Muscle layer of duodenum (tissue), 2 donors: ENCODE results near the gene CWH43.
A peak's percentile ranks its signal among the peaks of the same experiment; 100 is the strongest.

Source experiments
- H3K27ac ChIP-seq: one replicate; pipeline ENCODE4 v1.7.0; 2013; ENCODE audit warnings: mild to moderate bottlenecking, low read length
- H3K27me3 ChIP-seq: one replicate; pipeline ENCODE4 v1.7.0; 2013; ENCODE audit warnings: low read depth, mild to moderate bottlenecking, control low read depth, low read length
- H3K36me3 ChIP-seq, 2 donors: one replicate each; pipeline ENCODE4 v1.7.0; 2013; ENCODE audit warnings: low read length in 2 of 2, control low read depth in 1 of 2, mild to moderate bottlenecking in 1 of 2; ENCODE audit not compliant: insufficient read depth in 2 of 2, control insufficient read depth in 1 of 2
- H3K4me1 ChIP-seq, 2 donors: one replicate each; pipeline ENCODE4 v1.7.0; 2013; ENCODE audit warnings: low read length in 2 of 2, mild to moderate bottlenecking in 2 of 2, control low read depth in 1 of 2, moderate library complexity in 1 of 2; ENCODE audit not compliant: insufficient read depth in 2 of 2, control insufficient read depth in 1 of 2
- H3K4me3 ChIP-seq, 2 donors: one replicate each; pipeline ENCODE4 v1.7.0; 2013; ENCODE audit warnings: low read length in 2 of 2, low read depth in 1 of 2, mild to moderate bottlenecking in 1 of 2
- H3K9me3 ChIP-seq, 2 donors: one replicate each; pipeline ENCODE4 v1.7.0; 2013; ENCODE audit warnings: low read length in 2 of 2, control low read depth in 1 of 2, mild to moderate bottlenecking in 1 of 2; ENCODE audit not compliant: control insufficient read depth in 1 of 2
- donor health status: healthy.

CWH43 gene

DNA sequence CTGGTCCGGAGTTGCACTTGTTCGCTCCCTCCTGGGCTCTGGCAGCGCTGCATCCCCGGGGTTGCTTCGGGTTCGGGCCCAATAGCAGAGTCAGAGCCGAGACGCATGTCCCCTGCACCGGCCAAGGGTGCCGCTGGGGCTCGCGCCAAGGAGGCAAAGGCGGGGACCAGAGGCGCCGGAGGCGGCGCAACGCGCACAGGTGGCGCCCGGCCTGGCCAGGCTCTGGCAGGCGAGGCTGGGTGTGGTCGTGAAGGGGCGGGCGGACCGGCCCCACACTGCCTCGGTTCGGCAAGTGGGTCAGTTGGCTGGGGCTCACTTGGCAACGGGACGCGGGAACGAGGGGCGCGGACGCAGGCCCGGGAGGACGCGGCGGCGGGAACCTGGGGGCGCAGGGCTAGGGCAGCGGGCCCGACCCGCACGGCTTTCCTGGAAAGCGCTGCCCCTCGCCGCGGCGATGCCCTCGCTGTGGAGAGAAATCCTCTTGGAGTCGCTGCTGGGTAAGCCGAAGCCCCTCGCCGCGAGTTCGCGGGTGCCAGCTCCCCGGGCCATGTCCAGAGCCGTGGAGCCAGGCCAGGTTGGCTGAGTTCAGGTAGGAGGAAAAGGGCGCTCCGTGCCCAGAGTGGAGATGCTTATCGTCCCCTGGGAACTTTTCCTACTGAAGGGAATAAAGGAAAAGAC, at the start of gene CWH43:
TSS of gene CWH43 (plus strand) at position 300 of the 678 bp plus-strand sequence. CDS start at position 455, 155 bp downstream.
- Histone ChIP-seq H3K9me3 (no peaks in the 10 kb centered on the region), H3K27ac (no peak within 1 kb of the TSS), H3K36me3 (no peaks in the 10 kb centered on the region), H3K27me3 (peaks cover 17% of the 10 kb centered on the region), H3K4me3 (peak within 1 kb of the TSS in 1 of 2 donors; percentile 55), H3K4me1 (peaks cover 0 to 10% of the 10 kb centered on the region in 2 donors)

DNA sequence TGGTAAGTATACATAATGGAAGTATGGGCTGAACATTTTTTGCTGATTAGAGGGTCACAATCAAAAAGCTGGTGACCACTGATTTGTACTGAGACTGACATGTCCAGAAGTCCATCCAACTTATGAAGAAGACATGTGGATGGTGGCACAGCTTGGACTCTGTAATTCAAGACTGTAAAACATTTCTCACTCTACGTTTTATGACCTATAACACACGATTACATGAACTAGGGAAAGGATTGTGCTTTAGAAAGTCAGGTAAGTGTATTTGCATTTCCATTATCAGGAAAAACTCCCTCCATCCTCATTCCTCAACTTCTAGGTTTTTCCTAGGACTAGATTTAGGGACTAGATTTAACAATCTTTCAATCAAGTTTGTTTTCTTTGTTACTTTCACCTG, 49.0 kb upstream of the CWH43 start:
- Histone ChIP-seq H3K4me3 (no peak overlapping the region), H3K4me1 (no peaks in the 10 kb centered on the region), H3K36me3 (no peaks in the 10 kb centered on the region), H3K27me3 (no peaks in the 10 kb centered on the region), H3K9me3 (peaks cover 0 to 7% of the 10 kb centered on the region in 2 donors), H3K27ac (no peak overlapping the region)

DNA sequence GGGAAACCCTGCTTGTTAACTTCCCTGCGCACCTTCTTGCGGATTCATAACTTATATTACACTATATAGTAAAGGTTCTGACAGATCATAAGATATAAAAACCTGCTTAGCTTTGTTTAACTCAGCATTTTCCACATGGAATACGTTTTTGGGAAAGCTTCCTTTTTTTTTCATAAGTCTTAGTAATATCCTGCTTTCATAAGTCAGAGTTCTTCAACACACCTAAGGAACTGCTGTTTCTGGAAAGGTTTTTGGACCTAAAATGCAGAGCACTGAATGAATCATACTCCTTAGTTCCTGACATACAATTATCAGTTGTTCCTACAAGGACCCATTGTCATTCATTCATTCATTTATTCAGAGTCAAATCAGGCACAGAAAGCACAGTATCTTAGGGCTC, 47.2 kb upstream of the CWH43 start:
- Histone ChIP-seq H3K27me3 (no peaks in the 10 kb centered on the region), H3K4me1 (no peaks in the 10 kb centered on the region), H3K36me3 (no peaks in the 10 kb centered on the region), H3K9me3 (peaks cover 0 to 7% of the 10 kb centered on the region in 2 donors), H3K27ac (no peak overlapping the region), H3K4me3 (no peak overlapping the region)

DNA sequence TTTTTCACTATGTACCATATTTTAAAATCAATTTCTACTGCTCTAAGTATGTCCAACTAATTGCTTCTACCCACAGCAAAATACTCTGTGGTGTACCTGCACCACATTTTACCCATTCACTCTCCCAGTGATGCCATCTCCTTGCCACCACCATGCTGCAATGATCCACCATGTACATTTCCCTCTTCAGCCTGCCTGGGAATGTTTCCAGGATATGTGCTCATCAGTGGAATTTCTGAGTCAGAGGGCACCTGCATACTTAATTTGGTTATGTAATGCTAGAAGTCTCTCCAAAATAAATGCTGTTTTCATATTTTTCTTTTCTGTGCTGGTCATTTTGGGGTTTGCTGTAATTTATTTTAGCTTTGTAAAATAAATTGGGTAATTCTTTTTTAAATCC, 46.3 kb upstream of the CWH43 start:
- H3K27ac ChIP-seq, result no peak overlapping the region
- H3K36me3 ChIP-seq, result no peaks in the 10 kb centered on the region
- H3K4me3 ChIP-seq, result no peak overlapping the region
- no peaks in the 10 kb centered on the region for H3K27me3 ChIP-seq
- H3K9me3 ChIP-seq, result peaks cover 0 to 7% of the 10 kb centered on the region in 2 donors
- no peaks in the 10 kb centered on the region for H3K4me1 ChIP-seq

DNA sequence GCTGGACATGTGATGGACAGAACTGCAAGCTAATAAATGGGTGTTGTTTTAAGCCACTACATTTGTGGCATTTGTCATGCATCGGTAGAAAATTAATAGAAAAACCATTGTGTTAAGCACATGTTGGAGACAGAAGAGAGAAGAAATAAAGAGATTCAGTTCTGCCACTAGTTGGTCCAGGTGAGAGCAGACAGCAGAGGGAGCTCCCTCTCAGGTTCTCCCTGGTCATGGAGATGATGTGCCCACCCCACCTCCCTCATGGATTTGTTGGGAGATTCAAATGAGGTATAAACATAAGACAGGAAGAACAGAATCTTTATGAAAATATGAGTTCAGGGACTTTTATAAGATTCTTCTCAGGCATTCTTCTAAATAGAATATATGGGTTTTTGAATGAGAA, 42.7 kb upstream of the CWH43 start:
- Histone ChIP-seq H3K4me1 (no peaks in the 10 kb centered on the region), H3K9me3 (peaks cover 0 to 3% of the 10 kb centered on the region in 2 donors), H3K36me3 (no peaks in the 10 kb centered on the region), H3K27ac (no peak overlapping the region), H3K4me3 (no peak overlapping the region), H3K27me3 (no peaks in the 10 kb centered on the region)

DNA sequence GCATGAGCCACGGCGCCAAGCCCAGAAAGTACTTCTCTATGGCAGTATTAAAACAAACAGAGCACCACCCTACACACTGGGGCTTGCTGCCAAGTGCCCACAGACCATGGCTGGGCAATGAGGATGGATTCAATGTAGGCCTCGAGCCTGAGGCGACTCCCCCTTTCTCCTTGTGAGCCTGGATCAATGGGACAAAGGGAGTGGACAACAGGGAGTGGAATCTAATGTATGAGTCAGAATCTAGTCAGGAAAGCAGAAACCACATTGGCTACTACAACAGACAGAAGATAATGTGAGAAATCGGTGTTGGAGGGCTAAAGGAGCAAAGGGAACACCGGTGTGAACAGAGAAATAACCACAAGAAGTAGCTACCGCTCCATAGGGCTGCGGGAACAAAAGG, 41.8 kb upstream of the CWH43 start:
- no peaks in the 10 kb centered on the region for H3K36me3 ChIP-seq
- no peak overlapping the region for H3K27ac ChIP-seq
- no peaks in the 10 kb centered on the region for H3K9me3 ChIP-seq
- no peaks in the 10 kb centered on the region for H3K4me1 ChIP-seq
- no peaks in the 10 kb centered on the region for H3K27me3 ChIP-seq
- no peak overlapping the region for H3K4me3 ChIP-seq

DNA sequence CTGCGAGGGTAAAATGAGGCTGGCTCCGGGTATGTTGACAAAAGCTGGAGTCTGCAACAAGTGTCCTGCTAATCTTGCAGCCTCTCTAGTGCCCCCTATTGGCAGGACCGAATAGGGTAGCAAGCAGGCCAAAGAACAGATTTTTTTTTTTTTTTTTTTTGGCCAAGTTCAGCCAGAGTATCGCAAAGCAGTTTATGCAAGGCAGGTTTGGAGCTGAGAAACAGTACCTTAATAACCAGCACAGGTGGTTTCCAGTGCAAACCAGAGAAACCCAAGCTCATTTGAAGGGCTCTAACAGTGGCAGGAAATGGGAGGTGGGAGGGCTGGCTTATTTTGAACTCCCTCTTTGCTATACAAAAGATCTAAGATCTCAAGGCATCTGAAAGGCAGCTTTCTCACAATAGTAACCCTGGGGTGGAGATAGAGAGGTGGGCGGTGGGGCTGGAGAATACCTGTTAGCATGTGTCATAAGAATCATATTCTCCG, 41.3 kb upstream of the CWH43 start:
- Histone ChIP-seq H3K9me3 (no peaks in the 10 kb centered on the region), H3K27ac (no peak overlapping the region), H3K36me3 (no peaks in the 10 kb centered on the region), H3K4me1 (no peaks in the 10 kb centered on the region), H3K4me3 (no peak overlapping the region), H3K27me3 (no peaks in the 10 kb centered on the region)

DNA sequence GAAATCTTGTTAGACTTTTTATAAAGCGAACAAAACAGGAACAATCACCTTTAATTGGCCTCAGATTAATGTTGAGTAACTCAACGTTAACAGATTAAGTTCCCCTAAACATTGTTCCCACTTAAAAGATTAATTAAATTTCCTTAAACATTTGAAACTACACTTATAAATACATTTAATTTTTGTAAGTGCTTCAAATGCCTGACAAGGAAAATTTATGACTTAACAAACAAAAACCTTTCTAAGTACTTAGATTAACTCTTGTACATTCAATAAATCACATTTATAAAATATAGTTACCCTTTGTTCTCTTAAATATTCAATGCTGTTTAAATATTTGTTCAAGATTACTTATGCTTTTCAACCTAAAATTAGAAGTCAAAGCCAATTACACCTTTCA, 40.1 kb upstream of the CWH43 start:
- Histone ChIP-seq H3K4me3 (no peak overlapping the region), H3K4me1 (no peaks in the 10 kb centered on the region), H3K27ac (no peak overlapping the region), H3K36me3 (no peaks in the 10 kb centered on the region), H3K9me3 (no peaks in the 10 kb centered on the region), H3K27me3 (no peaks in the 10 kb centered on the region)

DNA sequence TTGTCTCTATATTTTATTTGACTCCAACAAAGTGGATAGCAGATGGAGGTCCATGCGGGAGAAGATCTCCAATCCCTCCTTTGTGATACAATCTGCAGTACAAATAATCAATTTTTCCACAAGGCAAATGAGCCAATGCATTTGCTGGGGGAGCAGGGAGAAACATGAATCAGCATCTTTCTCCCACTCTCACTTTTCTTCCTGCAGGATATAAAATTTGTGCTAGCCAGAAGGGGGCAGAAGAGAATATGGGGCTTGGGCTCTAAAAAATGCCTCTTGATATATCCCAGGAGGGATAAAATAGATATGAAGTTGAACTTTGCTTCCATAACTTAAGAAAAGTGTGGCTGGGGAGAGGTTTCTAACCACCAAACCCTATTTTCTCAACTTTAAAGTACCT, 38.3 kb upstream of the CWH43 start:
- Histone ChIP-seq H3K27ac (no peak overlapping the region), H3K36me3 (no peaks in the 10 kb centered on the region), H3K9me3 (no peaks in the 10 kb centered on the region), H3K4me1 (no peaks in the 10 kb centered on the region), H3K4me3 (no peak overlapping the region), H3K27me3 (no peaks in the 10 kb centered on the region)

DNA sequence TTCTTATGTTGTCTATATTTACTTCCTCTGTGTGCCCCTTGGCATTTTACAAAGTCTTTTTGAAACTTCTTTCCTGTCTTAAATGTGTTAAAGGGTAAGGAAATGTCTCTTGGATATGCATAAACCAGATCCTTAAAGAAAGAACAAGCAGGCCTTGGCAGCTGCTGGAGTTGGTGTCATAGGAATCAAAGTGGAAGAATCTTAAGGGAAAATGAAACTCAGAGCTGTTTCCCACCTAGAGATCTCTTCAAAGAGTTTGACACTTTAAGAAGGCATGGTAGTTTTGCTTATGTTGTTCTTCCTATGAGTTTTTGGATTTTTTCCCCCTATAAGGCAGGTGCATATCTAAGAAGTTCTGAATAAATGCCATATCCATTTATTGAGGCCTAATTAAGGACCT, 37.0 kb upstream of the CWH43 start:
- no peak overlapping the region for H3K4me3 ChIP-seq
- no peak overlapping the region for H3K27ac ChIP-seq
- no peaks in the 10 kb centered on the region for H3K9me3 ChIP-seq
- no peaks in the 10 kb centered on the region for H3K27me3 ChIP-seq
- H3K36me3 ChIP-seq, result no peaks in the 10 kb centered on the region
- no peaks in the 10 kb centered on the region for H3K4me1 ChIP-seq

DNA sequence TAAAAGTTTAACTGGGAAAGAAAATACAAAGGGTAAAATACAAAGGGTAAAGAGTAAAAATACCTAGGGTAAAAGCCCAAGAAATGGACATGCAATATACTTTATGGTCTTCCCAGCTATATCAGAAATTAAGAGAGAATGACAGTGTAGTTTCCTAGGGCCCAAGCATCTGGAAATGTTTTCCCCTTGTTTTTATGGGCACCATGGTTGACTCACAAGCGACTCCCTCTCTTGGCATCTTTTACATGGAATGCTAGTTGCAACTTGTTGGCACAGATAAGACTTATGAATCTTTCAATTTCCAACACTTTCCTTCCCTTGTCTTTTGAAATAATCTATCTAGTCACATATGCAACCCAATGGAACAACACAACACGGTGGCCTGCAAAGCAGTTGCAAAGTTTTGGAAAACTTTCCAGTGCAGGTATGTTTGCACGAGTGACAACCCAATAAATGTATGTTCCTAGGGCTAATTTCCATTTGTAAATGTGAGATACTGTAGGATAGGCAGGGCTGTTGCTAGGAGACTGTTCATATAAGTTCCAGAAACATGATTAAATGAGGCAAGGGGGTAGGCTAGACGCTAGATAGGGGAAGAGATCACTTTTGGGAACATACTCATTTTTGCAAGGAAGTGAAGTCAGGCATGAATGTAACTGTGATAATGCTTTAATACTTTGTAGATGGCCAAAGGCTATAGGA, 36.4 kb upstream of the CWH43 start:
- Histone ChIP-seq H3K36me3 (no peaks in the 10 kb centered on the region), H3K27me3 (no peaks in the 10 kb centered on the region), H3K4me1 (no peaks in the 10 kb centered on the region), H3K9me3 (no peaks in the 10 kb centered on the region), H3K4me3 (no peak overlapping the region), H3K27ac (no peak overlapping the region)
